Liver (tissue), 9 donors: ENCODE data around the gene ARHGAP23. TPM values are rescaled to one million over a fixed set of nuclear protein-coding genes. Genes with fewer than 3 reads are reported as not detected.
A peak's percentile ranks its signal among the peaks of the same experiment; 100 is the strongest.

Experiments
- DNase-seq: peaks from one replicate; pipeline ENCODE4 v3.0.0-alpha.2; 2017; ENCODE audit warnings: low spot score
- H3K27ac ChIP-seq, 2 donors: one replicate each; pipeline ENCODE4 v1.7.0; 2013; ENCODE audit warnings: inconsistent platforms in 2 of 2, low read length in 2 of 2, control low read depth in 1 of 2, low read depth in 1 of 2, mild to moderate bottlenecking in 1 of 2
- H3K27me3 ChIP-seq, 4 donors: one replicate each; pipeline versions ENCODE4 v1.6.1 to v1.7.0; 2013; ENCODE audit warnings: low read length in 3 of 4, inconsistent platforms in 1 of 4, mild to moderate bottlenecking in 1 of 4, moderate library complexity in 1 of 4; ENCODE audit not compliant: control insufficient read depth in 4 of 4, insufficient read depth in 4 of 4
- H3K36me3 ChIP-seq, 4 donors: one replicate each; pipeline versions ENCODE4 v1.6.1 to v1.7.0; 2013; ENCODE audit warnings: low read length in 3 of 4, mild to moderate bottlenecking in 3 of 4, low read depth in 1 of 4, moderate library complexity in 1 of 4; ENCODE audit not compliant: control insufficient read depth in 4 of 4, insufficient read depth in 3 of 4
- H3K4me1 ChIP-seq, 4 donors: one replicate each; pipeline versions ENCODE4 v1.6.1 to v1.7.0; 2013; ENCODE audit warnings: low read length in 3 of 4, mild to moderate bottlenecking in 3 of 4, moderate library complexity in 1 of 4; ENCODE audit not compliant: control insufficient read depth in 4 of 4, insufficient read depth in 4 of 4
- H3K4me3 ChIP-seq, 3 donors: one replicate each; pipeline versions ENCODE4 v1.6.1 to v1.7.0; 2013; ENCODE audit warnings: low read length in 3 of 3, control low read depth in 1 of 3, low read depth in 1 of 3, mild to moderate bottlenecking in 1 of 3
- H3K9ac ChIP-seq, 2 donors: one replicate each; pipeline ENCODE4 v1.7.0; 2013; ENCODE audit warnings: low read length in 2 of 2, mild to moderate bottlenecking in 2 of 2, moderate library complexity in 2 of 2, control low read depth in 1 of 2, low read depth in 1 of 2
- H3K9me3 ChIP-seq, 4 donors: one replicate each; pipeline versions ENCODE4 v1.6.1 to v1.7.0; 2013; ENCODE audit warnings: low read length in 3 of 4; ENCODE audit not compliant: control insufficient read depth in 4 of 4
- CTCF ChIP-seq: fragments of 150-350 bp; IDR thresholded peaks from 2 replicates; pipeline ENCODE4 v1.5.1; 2017; ENCODE audit warnings: improper control_type of control experiment, low read depth, low read length; ENCODE audit not compliant: missing input control
- EGR1 ChIP-seq, 2 donors: IDR thresholded peaks; 2 replicates each; pipeline ENCODE4 v1.6.1; 2016 to 2018; ENCODE audit warnings: antibody characterized with exemption in 2 of 2, low read depth in 2 of 2
- FOXA2 ChIP-seq: IDR thresholded peaks from 2 replicates; pipeline ENCODE4 v1.6.1; 2016; ENCODE audit warnings: antibody characterized with exemption
- HNF4A ChIP-seq, 2 donors: conservative IDR thresholded peaks; 2 replicates each; pipeline ENCODE4 v1.6.1; 2016; ENCODE audit warnings: antibody characterized with exemption in 2 of 2, mild to moderate bottlenecking in 2 of 2
- HNF4G ChIP-seq: IDR thresholded peaks from 2 replicates; pipeline ENCODE4 v1.6.1; 2016; ENCODE audit warnings: antibody characterized with exemption
- JUND ChIP-seq, 2 donors: IDR thresholded peaks; 2 replicates each; pipeline ENCODE4 v1.6.1; 2016; ENCODE audit warnings: antibody characterized with exemption in 2 of 2
- TAF1 ChIP-seq: conservative IDR thresholded peaks from 2 replicates; pipeline ENCODE4 v1.6.1; 2016; ENCODE audit warnings: antibody characterized with exemption, mild to moderate bottlenecking
- WGBS: extraction: QIAGEN DNeasy Blood & Tissue Kit; methylation state at CpG from one replicate; pipeline ENCODE4 v1.1.7; 2013; 5-methylcytosine and 5-hydroxymethylcytosine counted together
- polyA plus RNA-seq, 2 donors: library from polyadenylated mRNA; stranded (reverse) in 1 of 2; unstranded in 1 of 2; fragments of 200-250 nt in 1 of 2; fragments of >200 nt in 1 of 2; fragmentation: Nextera tagmentation in 1 of 2; extraction: Ambion mirVana in 1 of 2; gene quantifications; one replicate each; pipeline versions ENCODE4 v1.2.1 to v1.2.3, GENCODE V29; 2013 to 2015
- total RNA-seq, 2 donors: library from RNA; depleted of rRNA; stranded (reverse); fragments of >200 nt; gene quantifications; one replicate each; pipeline ENCODE4 v1.2.3, GENCODE V29; 2014
- donor health status: healthy.
- donor health status: healthy.
- donor health status: healthy.
- donor health status: healthy.
- donor health status: healthy.

Gene ARHGAP23
- total and polyA plus RNA-seq, 4 donors = 0.28 to 31.8 (median 4.6) TPM

GRCh38 chr17:38418693-38419507 lies 9.4 kb upstream of the ARHGAP23 start:
- WGBS = 5% methylated on average over 78 of the region's 78 CpGs
- H3K4me3 ChIP-seq = peak overlapping the region in 1 of 3 donors; percentile 36
- peaks cover 0 to 15% (median 5%) of the 10 kb centered on the region in 4 donors for H3K27me3 ChIP-seq
- no peak for DNase-seq
- no peaks in the 10 kb centered on the region for H3K36me3 ChIP-seq
- peaks cover 3 to 7% (median 6%) of the 10 kb centered on the region in 4 donors for H3K4me1 ChIP-seq
- no peak overlapping the region for H3K9ac ChIP-seq
- no peak for TF ChIP-seq EGR1 (IDR thresholded peaks at IDR 0.05; ENCODE audit: low read depth in 2 of 2)
- H3K9me3 ChIP-seq = no peaks in the 10 kb centered on the region
- H3K27ac ChIP-seq = no peak overlapping the region

GRCh38 chr17:38419508-38419981 lies 8.7 kb upstream of the ARHGAP23 start:
- peak overlapping the region in 1 of 3 donors; percentile 36 for H3K4me3 ChIP-seq
- 10% methylated on average over 10 of the region's 10 CpGs for WGBS
- DNase-seq = no peak
- TF ChIP-seq HNF4A (conservative IDR thresholded peaks at IDR 0.05) (no peak), CTCF (no peak), HNF4G (no peak)
- H3K9me3 ChIP-seq = no peaks in the 10 kb centered on the region
- peaks cover 3 to 6% (median 5%) of the 10 kb centered on the region in 4 donors for H3K4me1 ChIP-seq
- no peaks in the 10 kb centered on the region for H3K36me3 ChIP-seq
- H3K27ac ChIP-seq = no peak overlapping the region
- no peak overlapping the region for H3K9ac ChIP-seq
- H3K27me3 ChIP-seq = peaks cover 0 to 15% (median 5%) of the 10 kb centered on the region in 4 donors

GRCh38 chr17:38420518-38420917 lies 7.7 kb upstream of the ARHGAP23 start:
- TF ChIP-seq JUND (IDR thresholded peaks at IDR 0.05) (no peak), TAF1 (no peak)
- Histone ChIP-seq H3K27me3 (peaks cover 0 to 15% (median 4%) of the 10 kb centered on the region in 4 donors), H3K36me3 (no peaks in the 10 kb centered on the region), H3K4me3 (no peak overlapping the region), H3K9ac (no peak overlapping the region), H3K4me1 (peaks cover 2 to 6% (median 4%) of the 10 kb centered on the region in 4 donors), H3K9me3 (no peaks in the 10 kb centered on the region), H3K27ac (no peak overlapping the region)
- DNase-seq = no peak
- 78% methylated on average over 6 of the region's 6 CpGs for WGBS

GRCh38 chr17:38421171-38421841 lies 7.0 kb upstream of the ARHGAP23 start:
- H3K9ac ChIP-seq = no peak overlapping the region
- DNase-seq = no peak
- no peaks in the 10 kb centered on the region for H3K36me3 ChIP-seq
- TF ChIP-seq CTCF (no peak), FOXA2 (no peak)
- whole genome bisulfite sequencing = 46% methylated on average over 14 of the region's 14 CpGs
- H3K4me3 ChIP-seq = no peak overlapping the region
- peaks cover 2 to 6% (median 4%) of the 10 kb centered on the region in 4 donors for H3K4me1 ChIP-seq
- H3K27ac ChIP-seq = no peak overlapping the region
- no peaks in the 10 kb centered on the region for H3K9me3 ChIP-seq
- peaks cover 0 to 15% (median 4%) of the 10 kb centered on the region in 4 donors for H3K27me3 ChIP-seq
